Suppressor macrophage treated with lipopolysaccharide for 1 hour (primary cell): ENCODE data around the gene ALCAM.
"Not testable (repeated sequence)": the region's sequence is repeated elsewhere in the genome, so short reads cannot be mapped to it uniquely, and the experiment has no call there.

Experiments
- DNase-seq, 3 donors: peaks; one replicate each; pipeline ENCODE4 v3.0.0-alpha.2; 2020 to 2022

Gene ALCAM

DNA sequence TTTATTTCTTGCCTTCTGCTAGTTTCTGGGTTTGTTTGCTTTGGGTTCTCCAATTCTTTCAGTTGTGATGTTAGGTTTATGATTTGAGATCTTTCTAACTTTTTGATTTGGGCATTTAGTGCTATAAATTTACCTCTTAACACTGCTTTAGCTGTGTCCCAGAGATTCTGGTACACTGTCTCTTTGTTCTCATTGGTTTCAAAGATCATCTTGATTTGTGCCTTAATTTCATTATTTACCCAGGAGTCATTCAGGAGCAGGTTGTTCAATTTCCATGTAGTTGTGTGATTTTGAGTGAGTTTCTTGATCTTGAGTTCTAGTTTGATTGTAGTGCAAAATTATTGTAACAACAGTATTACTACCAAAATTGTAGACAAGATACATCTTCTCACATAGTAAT, 25.9 kb downstream of the ALCAM start:
- DNase-seq, result not testable (repeated sequence)

GRCh38 chr3:105394177-105394576, 27.5 kb downstream of the ALCAM start:
- peak in 1 of 3 donors; percentile 39 for DNase-seq

DNA sequence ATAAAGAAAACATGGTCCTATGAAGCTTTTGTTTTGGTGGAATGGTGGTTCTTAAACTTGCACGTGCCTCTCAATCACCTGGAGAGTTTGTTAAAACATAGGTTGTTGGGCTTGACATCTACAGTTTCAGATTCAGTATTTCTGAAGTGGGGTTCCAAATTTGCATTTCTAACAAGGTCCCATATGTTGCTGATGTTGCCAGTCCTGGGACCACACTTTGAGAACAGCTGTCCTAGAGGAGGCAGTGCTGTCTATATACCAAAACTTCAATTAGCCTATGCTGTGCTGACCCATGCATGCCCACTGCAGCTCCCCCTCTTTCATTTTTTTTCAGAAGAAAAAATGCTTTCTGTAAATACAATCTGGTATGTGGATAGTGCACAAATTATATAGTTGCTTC, 31.3 kb downstream of the ALCAM start:
- DNase-seq, result no peak

- no peak for DNase-seq
Measured at GRCh38 chr3:105398437-105398836, 31.7 kb downstream of the ALCAM start.

DNA sequence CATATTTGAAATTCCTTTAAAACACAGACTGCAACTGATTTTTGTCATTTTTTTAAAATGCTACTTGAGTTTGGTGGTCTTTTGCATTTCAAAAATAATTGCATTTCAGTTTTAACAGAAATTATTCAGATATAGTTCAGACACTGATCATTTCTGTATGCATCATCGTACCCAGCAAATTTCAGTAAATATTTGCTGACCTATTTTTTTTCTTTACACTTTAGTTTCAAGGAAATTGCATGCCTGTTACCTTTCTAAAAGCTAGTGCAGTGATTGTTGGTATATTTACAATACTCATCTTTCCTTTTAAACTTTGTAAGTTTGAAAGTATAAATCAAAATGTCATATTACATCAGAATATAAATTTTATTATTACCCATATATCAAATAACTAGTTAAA, 32.4 kb downstream of the ALCAM start:
- DNase-seq, result no peak

DNA sequence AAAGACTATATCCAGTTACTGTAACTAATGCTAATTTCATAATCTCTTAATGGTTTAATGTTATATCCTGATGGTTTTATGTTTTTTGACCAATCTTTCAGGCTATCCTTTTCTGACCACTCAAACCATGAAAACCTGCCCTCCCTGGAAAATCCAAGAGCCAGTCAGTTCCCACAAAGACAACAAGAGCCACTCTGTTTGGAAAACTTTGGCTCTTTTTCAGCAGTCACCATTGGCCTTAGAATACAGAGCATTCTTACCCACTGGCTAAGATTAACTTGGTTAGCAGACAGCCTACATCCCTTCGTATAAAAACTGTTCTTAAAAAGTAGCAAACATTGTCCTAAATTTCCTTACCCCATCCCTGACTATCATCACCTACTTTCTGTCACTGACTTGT, 32.9 kb downstream of the ALCAM start:
- no peak for DNase-seq

DNA sequence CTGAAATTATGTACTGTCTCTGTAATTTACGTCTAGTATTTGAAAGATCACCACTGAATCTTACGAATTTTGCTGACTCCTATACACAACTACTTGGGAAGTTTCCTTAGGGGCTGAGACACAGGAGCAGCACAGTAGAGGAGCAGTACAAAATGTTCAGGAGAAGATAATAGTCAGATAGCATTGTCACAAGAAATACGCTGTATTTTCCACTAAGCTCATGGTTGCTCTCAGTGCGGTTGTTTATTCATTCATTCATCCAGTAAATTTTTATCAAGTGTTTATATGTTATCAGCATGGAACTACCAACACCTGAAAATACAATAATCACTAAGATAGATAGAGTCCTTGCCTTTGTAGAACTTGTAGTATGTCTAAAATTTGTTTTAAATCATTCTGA, 34.5 kb downstream of the ALCAM start:
- no peak for DNase-seq

DNA sequence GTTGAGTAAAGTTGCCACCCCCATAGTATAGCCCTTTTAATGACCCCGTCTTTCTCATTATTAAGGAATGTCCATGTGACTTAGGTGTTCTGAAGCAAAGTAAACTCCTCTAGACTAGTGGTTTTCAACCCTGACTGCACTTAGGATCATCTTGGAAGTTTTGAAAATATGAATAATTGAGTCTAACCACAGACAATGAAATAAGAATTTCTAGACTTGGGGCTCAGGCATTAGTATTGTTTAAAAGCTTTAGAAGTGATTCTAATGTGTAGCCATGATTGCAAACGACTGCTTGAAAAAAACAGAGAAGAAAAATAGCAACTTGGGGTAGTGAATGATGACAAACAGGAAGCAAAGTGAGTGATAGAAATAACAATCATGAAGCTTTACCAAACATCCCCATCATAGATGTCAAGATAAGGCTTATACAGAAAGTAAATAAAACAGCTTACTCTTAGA, 35.0 kb downstream of the ALCAM start:
- DNase-seq, result no peak

GRCh38 chr3:105402287-105402801, 35.6 kb downstream of the ALCAM start:
- no peak for DNase-seq

- DNase-seq, result not testable (repeated sequence)
Measured at GRCh38 chr3:105403034-105403433, 36.3 kb downstream of the ALCAM start.

GRCh38 chr3:105406268-105406667, 39.6 kb downstream of the ALCAM start:
- no peak for DNase-seq

DNA sequence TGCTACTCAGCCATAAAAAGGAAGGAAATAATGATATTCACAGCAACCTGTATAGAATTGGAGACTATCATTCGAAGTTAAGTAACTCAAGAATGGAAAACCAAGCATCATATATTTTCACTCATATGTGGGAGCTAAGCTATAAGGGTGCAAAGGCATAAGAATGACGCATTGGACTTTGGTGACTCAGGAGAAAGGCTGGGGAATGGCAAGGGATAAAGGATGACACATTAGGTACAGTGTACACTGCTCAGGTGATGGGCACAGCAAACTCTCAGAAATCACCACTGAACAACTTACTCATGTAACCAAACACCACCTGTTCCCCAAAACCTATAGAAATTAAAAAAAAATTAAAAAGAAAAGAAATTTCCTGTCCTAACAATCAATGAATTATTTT, 42.7 kb downstream of the ALCAM start:
- DNase-seq, result peak in 1 of 3 donors; percentile 44

DNA sequence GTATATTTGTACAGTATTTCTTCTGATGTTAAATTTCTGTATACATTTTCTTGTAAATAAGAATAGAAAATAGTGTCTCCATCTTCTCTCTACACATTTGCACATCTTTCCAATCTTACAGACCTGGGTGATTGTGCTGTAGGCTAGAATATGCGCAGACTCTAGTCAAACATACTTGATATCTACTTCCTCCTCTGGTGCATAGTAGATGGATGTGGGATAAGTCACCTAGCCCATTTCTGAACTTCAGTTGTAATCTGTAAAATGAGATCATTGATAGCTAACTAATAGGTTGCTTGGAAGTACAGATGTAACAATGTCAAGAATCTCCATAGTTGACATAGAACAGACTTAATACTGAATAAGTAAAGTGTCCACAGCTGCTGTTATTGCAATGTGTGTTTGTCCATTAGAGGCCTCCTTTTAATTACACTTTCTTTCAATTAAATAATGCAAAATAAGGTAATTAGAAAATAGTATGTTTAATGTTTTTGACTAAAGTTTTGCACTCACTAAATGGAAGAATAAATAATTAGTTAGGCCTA, 46.7 kb downstream of the ALCAM start:
- no peak for DNase-seq

- no peak for DNase-seq
Measured at GRCh38 chr3:105414841-105415240, 48.1 kb downstream of the ALCAM start.

DNA sequence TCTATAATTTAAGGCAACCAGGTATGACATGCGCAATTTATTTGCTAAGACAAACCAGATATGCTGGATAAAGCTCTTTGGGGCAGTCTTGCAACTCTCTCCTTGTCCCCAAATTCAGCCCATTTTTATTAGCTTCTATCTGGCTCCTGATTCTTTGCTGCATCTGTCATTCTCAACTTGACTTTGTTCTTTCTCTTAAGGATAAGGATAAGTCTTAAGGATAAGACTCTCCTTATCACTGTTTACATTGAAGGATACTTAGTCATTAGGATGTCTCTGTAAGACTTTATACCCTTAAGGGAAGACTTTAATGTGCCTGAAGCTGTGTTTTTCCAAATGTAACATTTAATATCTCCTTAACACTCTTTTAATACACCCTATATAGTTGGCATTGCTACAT, 49.2 kb downstream of the ALCAM start:
- no peak for DNase-seq

GRCh38 chr3:105417525-105418289, 51.0 kb downstream of the ALCAM start:
- peak in 2 of 3 donors; percentile 39 to 48 for DNase-seq

DNA sequence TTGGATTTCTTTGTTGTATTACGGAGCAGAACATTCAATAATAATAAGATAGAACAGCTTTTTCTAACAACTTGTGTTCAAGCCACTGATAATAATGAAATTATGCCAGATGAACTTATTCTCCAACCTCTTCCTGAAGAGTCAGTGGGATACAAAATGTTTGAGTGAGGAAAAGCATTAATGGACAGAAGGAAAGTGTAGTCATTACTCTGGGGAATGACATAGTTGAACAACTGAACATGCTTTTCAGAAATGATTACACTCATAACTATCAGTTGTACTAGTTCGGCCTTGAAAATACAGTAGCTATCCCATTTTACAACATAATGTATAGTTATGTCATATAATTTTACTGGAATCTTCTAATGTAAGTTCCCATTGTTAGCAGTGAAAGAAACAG, 55.9 kb downstream of the ALCAM start:
- DNase-seq, result no peak

DNA sequence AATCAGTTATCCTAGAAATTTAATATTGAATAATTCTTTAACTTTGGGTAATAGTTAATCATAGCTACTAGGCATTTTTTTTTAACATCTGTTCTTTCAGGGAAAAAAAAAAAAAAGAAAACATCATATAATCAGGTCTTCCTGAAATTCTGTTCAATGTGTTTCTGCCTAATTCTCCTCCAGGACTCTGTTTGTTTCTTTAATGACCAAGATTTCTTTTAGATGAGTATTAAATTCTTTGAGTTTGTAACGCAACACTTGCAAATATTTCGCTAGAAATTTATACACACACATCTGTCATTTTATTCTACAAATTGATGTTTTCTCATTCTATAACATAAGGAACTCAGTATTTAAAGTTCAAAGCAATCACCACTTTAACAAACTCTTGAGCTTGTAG, 56.7 kb downstream of the ALCAM start:
- DNase-seq, result no peak

DNA sequence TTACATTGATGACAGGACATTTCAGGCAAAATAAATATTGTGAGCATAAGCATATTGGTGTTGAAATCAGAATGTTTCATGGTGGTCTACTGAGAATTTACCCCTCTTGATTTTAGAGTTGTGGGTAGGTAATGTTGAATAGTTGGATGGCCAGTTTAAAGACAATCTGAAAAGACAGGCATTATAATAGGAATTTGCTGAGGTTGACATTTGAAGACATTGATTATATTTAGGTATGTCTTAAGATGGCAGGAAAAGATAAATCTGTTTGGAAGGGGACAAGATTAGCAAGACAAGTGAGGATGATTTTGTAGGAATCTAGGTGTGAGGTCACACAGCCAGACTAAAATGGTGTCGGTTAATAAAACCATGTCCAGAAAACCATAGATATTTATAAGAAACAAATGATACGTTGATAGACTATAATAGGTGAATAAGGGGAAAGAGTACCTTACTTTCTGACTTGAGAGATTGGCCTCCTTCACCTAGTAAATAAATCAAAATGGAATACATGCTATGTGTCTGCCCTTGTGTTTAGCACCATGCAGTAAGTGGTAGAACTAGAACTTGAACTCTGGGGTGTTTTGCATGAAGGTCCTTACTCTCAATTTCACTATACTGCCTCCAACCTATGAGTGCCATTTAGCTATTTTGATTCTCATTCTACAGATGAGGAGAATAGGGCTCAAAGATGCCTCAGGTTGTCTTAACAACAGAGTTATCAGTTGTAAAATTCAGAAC, 57.9 kb downstream of the ALCAM start:
- no peak for DNase-seq

DNA sequence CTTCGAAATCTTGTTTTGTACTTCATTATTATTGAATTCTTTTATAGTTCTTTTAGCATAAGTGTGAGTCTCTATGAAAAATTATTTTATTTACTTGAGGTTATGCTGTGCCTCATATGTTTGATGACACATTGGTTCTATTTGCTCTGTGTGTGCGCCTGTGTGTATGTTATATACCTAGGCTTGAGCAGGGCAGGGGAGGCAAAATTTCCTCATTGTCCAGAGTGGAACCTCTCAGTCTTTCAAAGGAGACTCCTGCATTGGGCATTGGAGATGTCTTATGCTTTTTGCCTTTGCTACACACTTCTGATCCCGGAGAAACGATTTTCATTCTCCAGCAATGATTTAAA, 58.4 kb downstream of the ALCAM start:
- no peak for DNase-seq

- no peak for DNase-seq
Measured at GRCh38 chr3:105427332-105427731, 60.6 kb downstream of the ALCAM start.

DNA sequence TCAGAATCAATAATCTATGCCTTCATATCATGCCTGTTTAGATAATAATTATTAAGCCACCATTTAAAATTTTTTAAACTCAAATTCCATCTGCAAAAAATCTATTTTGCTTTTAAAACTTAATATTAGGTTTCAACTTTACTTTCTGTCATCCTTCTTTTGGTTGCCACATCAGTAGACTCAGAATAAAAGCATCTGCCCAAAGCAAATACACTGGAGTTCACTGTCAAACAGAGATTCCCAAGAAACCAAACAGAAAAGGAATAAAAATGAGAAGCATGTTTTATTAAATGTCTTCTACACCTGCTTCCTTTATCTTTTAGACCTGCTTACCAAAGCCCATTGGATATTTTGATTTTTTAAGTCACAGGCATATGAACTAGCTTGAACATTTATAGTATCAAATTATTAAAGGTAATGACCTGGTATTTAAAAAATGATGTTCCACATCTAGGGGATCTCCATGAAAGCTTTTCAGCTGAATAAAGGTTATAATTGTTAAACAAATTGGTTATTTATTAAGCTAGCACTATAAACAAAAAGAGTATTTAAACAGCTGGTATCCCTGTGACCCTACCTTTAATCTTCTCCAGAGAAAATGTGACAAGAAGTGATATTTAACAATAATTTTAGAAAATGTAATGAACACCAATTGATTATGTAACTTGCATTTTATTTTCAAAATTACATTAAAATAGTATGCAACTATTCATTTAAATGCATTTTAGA, 62.5 kb downstream of the ALCAM start:
- no peak for DNase-seq

DNA sequence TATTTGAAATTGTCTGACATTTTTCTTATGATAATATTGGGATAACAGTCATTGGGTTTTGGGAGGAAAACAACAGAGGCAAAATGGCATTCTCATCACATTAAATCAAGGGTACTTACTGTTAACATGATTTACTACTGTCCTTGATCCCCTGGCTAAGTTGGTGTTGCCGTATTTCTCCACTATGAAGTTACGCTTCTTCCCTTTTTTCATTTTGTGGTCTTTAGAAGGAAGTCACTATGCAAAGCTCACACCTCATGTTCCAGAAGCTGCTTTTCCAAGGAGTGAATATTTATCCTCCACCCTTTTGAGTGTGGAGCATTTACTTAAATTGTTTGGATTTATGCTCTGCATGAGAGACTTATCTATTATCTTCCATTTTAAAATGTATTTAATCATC, 63.7 kb downstream of the ALCAM start:
- peak in 2 of 3 donors; percentile 22 to 48 for DNase-seq
